GM12801 (cell line): ENCODE data around the gene JPT1.

ENCODE experiments used
- CTCF ChIP-seq: IDR thresholded peaks from one replicate; pipeline ENCODE4 v1.5.1; 2011; ENCODE audit warnings: control low read depth; ENCODE audit not compliant: insufficient read length; ENCODE audit errors: extremely low read depth

The JPT1 gene

DNA sequence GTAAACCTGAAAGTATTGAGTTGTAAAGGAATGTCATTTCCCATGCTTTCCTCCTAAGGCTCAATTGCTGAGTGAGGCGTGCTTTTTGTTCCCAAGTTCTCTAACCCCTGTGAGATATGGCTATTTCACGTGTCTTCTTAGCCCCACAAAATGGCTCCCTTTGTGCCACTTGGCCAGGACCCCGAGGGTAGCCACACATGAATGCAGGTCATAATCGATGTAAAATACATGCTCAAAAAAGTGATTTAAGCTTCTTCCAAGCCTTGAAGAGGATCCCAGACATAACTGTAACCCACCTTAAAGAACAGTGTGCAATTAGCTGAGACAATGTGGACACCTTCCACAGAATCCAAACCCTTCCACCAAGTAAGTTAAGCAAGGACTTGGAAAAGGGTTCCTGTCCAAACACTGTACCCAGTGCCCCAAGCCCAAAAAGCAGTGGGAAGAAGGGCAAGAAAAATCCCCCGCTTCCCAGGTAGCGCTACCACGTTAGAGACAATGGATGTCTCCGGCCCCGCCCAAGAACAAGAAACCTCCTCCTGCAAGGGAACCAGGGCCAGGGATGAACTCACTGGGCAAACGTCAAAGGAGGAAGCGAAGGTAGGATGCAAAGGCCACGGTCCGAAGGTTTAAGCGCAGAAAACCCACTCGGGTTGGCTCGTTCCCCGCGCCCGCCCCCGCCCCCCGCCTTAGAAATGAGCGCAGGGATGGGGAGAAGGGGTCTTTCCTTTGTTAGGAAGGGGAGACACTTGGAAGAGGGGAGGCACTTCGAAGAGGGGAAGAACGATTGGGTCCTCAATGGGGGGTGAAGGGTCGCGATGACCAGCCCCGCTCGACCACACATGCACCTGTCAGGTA, 1.2 kb downstream of the JPT1 start:
- no peak for TF ChIP-seq CTCF

GRCh38 chr17:75152523-75152921, 1.8 kb downstream of the JPT1 start:
- TF ChIP-seq CTCF, result no peak

DNA sequence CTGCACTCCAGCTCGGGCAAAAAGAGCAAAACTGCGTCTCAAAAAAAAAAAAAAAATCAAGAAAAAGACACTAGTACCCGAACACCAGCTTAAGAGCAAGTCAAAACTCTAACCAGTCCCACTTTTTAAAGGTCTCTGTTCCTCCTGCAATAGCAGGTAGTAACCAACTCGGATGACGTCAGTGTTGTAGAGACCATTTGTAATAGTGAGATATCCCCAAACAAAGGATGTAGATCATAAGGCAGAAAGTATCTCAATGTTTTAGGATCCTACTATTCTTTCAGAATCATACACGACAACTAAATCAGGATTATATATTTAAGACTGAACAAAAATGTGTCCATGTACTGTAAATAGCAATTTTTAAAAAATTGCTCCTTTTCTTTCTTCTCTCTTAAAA, 2.4 kb downstream of the JPT1 start:
- TF ChIP-seq CTCF, result no peak

- TF ChIP-seq CTCF, result no peak
These were observed 6.3 kb downstream of the JPT1 start for GRCh38 chr17:75147878-75148546.

DNA sequence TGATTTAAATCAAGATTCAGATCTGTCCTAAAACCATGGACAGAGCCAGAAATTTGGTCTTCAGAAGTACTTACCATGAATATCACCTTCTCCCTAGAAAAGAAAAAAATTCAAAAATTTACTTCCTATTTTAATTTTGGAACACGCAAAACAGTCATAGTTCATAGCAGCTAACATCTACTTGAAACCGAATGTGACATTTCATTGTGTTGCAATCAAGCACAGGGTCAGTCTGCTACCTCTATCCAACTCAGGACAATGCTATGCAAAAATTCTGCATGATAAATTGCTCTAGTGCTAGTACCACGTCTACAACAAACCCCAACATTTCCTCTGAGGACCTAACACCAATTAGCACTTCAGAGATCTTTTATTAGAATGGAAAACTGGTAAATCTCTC, 7.7 kb downstream of the JPT1 start:
- no peak for TF ChIP-seq CTCF

DNA sequence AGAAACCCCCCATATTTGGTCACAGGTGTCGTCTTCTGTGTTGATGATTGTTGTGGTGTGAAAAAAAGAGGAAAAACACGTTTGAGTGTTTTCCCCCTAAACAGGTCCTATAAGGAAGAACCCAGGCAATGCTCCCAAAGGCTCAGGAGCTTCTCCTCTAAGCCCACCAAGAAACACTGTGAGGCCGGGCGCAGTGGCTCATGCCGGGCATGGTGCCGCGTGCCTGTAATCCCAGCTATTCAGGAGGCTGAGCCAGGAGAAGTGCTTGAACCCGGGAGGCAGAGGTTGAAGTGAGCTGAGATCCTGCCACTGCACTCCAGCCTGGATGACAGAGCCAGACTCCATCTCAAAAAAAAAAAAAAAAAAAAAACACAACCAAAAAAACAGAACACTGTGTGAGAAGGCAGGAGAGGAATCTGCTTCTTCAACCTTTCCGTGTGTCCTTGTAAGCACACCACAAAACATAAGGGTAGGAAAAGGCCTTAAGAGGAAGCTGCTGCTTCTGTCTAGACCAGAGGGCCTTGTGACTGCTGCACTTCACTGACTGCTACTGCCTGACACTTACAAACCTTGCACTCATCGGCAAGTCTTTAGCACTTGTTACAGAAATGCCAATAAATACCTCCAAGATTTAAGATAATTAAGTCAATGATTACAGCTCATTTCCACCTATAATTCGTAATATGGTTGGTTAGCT, 9.3 kb downstream of the JPT1 start:
- no peak for TF ChIP-seq CTCF

DNA sequence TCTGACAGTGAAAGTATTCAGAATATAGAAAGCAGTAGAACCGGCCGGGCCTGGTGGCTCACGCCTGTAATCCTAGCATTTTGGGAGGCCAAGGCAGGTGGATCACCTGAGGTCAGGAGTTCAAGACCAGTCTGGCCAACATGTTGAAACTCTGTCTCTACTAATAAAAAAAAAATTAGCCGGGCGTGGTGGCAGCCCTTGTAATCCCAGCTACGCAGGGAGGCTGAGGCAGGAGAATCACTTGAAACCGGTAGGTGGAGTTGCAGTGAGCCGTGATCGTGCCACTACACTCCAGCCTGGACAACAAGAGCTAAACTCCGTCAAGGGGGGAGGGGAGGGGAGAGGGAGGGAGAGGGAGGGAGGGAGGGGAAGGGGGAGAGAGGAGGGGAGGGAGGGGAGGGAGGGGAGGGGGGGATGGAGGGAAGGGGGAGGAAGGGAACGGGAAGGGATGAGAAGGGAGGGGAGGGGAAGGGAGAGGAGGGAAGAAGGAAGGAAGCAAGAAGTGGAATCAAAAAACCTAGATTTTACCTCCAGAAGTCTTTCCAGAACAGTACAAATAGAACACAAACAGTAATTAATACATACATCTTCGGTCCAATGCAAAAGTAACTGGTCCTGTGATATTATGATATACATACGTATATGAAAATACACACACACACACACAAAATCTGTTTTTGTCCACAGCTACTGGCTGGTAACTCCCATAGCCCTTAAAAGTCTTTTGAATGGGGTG, 11.9 kb downstream of the JPT1 start:
- no peak for TF ChIP-seq CTCF
